ENCODE data around the gene ABCA3.

The ABCA3 gene

GRCh38 chr16:2299915-2300192 is 40.7 kb downstream of the ABCA3 start:
- DNase-seq = no peak

GRCh38 chr16:2299121-2299914 is 41.2 kb downstream of the ABCA3 start:
- no peak for DNase-seq

- no peak for DNase-seq
Measured at GRCh38 chr16:2298621-2299020, 41.9 kb downstream of the ABCA3 start.

DNA sequence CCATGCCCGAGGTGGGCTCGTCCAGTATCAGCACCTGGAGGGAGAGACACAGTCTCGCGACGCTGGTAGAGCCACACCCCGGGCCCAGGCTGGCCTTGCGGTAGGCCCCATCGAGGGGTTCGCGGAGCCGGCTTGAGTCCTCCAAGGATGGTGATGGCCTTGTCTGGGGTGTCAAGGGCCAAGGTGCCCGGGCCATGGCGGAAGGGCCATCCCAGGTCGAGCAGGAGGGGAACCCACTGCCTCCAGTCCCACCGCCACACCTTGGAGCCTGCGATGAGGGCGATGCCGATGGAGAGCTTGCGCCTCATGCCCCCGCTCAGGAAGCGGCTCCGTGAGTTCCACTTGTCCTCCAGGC is 43.0 kb downstream of the ABCA3 start:
- DNase-seq = no peak

DNA sequence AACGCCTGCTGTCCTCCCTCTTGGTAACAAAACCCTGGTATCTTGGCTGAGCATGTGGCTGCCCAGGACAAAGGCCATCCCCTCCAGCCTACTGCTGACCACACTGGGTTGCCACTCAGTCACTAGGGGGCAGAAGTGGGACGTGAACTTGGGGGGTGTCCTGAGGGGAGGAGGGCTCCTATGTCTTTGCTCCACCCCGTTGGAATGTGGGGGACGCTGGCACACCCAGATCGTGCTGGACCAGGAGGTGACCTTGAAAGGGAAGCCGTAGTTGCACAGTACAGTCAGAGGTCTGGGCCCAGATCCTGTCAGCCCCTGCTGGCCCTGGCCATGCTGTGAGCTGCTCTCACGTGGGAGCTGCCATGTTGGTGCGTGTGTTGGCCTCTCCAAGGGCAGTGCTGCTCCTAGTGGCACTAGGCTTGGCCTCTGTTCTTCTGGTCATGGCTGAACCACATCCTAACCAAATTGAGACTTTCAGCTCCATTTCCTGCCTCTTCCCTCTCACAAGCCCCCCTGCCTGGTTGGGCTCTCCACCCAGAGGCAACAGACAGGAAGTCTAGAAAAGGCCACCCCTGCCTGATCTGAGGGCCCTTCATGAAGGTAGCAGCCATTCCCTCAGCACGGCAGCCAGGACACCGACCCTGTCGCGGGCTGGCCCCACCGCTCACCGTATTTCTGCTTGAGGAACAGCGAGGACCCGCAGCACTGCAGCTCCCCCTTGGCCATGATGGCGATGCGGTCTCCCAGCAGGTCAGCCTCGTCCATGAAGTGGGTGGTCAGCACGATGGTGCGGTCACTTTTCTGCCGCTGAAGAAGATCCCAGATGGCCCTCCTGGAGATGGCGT is 43.6 kb downstream of the ABCA3 start:
- peak; percentile 7 for DNase-seq

DNA sequence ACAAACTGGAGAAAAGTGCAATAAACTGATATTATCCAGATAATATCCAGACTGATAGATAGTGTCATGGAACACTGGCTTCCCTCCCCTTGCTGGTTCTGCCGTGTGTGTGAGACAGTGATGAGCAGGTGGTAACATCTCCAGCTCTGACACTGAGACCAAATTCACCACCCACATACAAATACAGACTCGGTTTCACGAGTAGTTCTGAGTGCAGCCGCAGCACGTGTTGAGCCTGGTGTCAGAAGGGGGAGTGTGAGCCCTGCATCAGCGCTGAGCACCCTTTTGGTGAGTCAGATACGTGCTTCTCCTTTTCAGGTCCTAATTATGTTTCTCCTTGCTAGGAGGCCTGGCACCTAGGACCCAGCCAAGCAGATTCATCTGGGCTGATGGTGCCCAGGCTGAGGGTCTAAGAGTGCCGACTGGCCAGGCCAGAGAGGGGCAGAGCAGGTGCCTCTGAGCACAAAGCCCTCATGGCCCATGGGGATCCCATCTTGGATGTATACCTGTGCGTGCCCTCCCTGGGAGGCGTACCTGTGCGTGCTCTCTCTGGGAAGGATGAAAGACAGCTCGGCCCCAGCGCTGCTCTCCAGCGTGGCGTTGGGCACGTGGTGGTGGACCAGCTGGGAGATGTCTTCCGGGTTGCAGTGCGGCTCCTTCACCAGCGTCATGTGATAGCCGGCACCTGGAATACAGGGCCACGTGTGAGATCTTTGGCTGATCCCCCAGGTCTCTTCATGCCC is 45.3 kb downstream of the ABCA3 start:
- DNase-seq = no peak

- no peak for DNase-seq
Measured at GRCh38 chr16:2292221-2292620, 48.3 kb downstream of the ABCA3 start.

DNA sequence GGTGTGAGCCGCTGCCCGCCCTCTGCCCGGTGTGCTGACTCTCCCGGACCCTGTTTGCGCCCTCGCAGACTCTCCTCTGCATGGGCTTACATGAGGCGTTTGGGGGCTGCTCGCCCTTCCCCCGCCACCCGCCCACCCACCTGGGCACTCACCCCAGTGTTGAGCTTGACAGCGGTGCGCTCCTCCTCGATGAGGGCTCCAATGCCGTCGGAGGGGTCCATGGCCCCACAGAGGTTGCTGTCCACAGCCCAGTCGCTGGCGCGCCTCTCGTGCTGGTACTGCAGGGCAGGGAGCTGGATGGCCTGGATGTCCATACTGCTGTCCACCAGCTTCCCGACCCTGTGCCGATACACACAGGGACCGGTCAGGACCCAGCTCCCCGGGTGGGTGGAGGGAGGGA is 51.2 kb downstream of the ABCA3 start:
- DNase-seq = no peak

GRCh38 chr16:2288726-2289125 is 51.8 kb downstream of the ABCA3 start:
- DNase-seq = no peak

- no peak for DNase-seq
Measured at GRCh38 chr16:2287916-2288547, 52.5 kb downstream of the ABCA3 start.

DNA sequence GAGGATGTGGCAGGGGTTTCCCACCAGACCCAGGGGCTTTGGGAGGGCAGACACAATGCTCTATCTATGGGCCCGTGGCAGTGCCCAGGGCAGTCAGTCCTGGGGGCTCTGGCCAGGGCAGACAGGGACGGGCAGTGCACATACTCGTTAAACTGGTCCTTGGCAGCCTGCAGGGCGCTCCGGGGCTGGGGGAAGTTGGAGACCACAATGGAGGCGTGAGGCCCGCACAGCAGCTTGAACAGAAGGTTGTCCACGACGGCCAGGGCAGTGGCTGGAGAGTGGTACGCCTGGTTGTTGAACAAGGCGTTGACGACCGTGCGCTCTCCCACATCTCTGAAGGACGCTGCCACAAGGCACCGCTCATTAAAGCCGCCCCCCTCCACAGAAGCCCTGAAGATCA is 54.0 kb downstream of the ABCA3 start:
- DNase-seq = no peak

- DNase-seq = no peak
Measured at GRCh38 chr16:2285731-2286191, 54.8 kb downstream of the ABCA3 start.

GRCh38 chr16:2284797-2285576 is 55.5 kb downstream of the ABCA3 start:
- no peak for DNase-seq

- DNase-seq = no peak
Measured at GRCh38 chr16:2284001-2284770, 56.3 kb downstream of the ABCA3 start.

GRCh38 chr16:2282866-2283555 is 57.5 kb downstream of the ABCA3 start:
- no peak for DNase-seq

DNA sequence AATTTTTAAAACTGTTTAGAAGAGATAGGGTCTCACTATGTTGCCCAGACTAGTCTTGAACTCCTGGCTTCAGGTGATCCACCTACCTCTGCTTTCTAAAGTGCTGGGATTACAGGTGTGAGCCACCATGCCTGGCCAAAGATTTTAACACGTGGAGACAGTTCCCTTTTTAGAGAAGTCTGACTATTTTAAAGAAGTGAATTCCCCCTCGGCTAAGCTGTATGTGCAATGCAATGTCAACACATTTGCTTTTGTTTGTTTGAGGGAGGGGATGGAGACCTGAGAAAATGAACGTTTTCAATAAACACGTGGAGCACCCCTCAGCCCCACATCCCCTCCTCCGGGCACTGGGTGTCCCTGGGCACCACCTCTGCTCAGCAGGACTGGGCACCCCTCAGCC is 58.3 kb downstream of the ABCA3 start:
- DNase-seq = no peak

GRCh38 chr16:2280981-2281542 is 59.5 kb downstream of the ABCA3 start:
- DNase-seq = no peak

DNA sequence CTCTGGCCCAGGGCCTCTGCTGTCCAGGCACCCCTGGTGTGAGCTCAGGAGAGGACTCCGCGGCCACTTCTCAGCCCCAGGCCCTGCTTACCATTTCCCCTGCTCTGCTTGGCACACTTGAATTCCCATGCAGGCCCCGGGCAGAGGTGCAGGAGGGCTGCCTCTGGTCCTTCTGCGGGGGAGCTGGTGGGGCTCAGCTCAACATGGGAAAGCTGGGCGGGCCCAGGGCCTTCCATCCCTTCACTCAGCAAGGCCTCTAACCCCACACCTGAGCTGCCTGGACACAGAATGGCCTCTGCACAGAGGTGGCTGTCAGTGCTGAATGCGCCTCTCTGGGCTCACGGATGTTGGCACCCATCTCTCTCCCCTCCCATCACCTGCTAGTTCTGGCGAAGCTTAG is 60.1 kb downstream of the ABCA3 start:
- DNase-seq = no peak

DNA sequence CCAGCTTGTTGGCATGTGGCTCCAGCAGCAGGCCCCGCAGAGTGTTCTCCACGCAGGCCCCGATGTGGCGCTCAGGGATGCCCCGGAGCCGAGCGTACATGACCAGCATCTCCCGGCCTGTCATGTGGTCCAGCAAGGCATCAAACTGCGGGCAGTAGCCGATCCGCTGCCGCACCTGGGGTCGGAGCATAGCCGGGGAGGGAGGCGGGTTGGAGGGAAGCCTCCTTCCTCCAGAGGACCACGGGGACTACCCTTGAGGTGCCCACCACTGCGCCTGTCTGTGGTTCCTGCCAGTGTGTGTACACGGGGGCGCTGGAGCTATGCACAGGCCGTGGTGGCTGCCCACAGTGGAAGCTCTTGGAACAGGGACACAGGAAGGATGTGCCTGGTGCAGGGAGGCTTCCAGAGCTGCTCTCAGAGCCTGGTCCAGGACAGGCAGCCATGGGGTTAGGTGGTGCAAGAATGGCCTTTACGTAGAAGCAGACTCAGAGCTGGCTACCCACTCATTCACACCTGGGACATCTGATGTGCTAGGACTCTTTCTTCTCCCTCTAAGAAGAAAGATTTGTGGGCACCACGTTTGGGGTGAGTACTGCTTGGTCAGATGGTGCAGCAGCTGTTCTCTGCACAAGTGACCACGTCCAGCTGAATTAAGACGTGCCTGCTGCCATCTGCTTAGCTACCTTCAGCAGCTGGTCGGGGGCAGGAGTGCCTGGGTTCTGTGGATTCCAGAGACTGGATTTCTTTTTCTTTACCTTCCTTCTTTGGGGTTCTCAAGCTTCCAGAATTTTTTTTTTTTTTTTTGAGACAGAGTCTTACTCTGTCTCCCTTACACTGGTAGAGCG is 61.4 kb downstream of the ABCA3 start:
- DNase-seq = no peak

DNA sequence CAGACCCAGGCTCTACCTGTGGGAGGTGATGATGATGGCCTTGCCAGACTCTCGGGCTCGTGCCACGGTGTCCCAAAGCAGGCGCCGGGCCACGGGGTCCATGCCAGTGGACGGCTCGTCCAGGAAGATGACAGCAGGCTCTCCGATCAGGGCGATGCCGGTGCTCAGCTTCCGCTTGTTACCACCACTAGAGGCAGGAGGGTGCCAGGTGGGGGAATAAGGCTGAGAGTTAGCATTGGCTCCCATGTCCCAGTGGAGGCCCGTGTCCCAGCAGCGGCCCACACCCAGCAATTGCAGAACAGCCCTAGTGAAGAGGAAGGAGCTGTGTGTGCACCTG is 62.3 kb downstream of the ABCA3 start:
- no peak for DNase-seq
